Neural progenitor cell (in vitro differentiated cells): ENCODE data around the gene EN2. TPM values are rescaled to one million over a fixed set of nuclear protein-coding genes. Genes with fewer than 3 reads are reported as not detected.

Experiments used
- DNase-seq: peaks from one replicate; pipeline ENCODE4 v3.0.0-alpha.2; 2016; ENCODE audit warnings: low spot score
- H2AFZ ChIP-seq: fragments of 200-600 bp; sonication (generic); replicated peaks from 2 replicates; pipeline ENCODE4 v1.6.1; 2016; ENCODE audit warnings: antibody characterized with exemption
- H3F3A ChIP-seq: fragments of 200-600 bp; sonication (generic); 2 replicates; pipeline ENCODE4 v1.6.1; 2016; ENCODE audit warnings: antibody characterized with exemption, low read depth
- H3K27ac ChIP-seq: fragments of 200-600 bp; sonication (generic); 2 replicates; pipeline ENCODE4 v1.5.1; 2016; ENCODE audit warnings: mild to moderate bottlenecking
- H3K27me3 ChIP-seq: fragments of 200-600 bp; sonication (generic); 2 replicates; pipeline ENCODE4 v1.6.1; 2016; ENCODE audit warnings: mild to moderate bottlenecking, moderate library complexity
- H3K36me3 ChIP-seq: fragments of 200-600 bp; sonication (generic); 2 replicates; pipeline ENCODE4 v1.5.1; 2016
- H3K4me1 ChIP-seq: fragments of 200-600 bp; sonication (generic); 2 replicates; pipeline ENCODE4 v1.6.1; 2016; ENCODE audit warnings: mixed run types
- H3K4me2 ChIP-seq: fragments of 200-600 bp; sonication (generic); 2 replicates; pipeline ENCODE4 v1.6.1; 2016
- H3K4me3 ChIP-seq: fragments of 200-600 bp; sonication (generic); 2 replicates; pipeline ENCODE4 v1.5.1; 2016
- H3K79me2 ChIP-seq: fragments of 200-600 bp; sonication (generic); 2 replicates; pipeline ENCODE4 v1.6.1; 2016; ENCODE audit warnings: low read depth
- H3K9ac ChIP-seq: fragments of 200-600 bp; sonication (generic); 2 replicates; pipeline ENCODE4 v1.6.1; 2016
- H3K9me3 ChIP-seq: fragments of 200-600 bp; sonication (generic); 2 replicates; pipeline ENCODE4 v1.5.1; 2016; ENCODE audit warnings: low read depth
- H4K20me1 ChIP-seq: fragments of 200-600 bp; sonication (generic); 2 replicates; pipeline ENCODE4 v1.6.1; 2016; ENCODE audit warnings: low read depth
- H3K27ac Mint-ChIP-seq: 3 replicates; pipeline ENCODE4 v1.8.0; 2021; ENCODE audit warnings: mixed read lengths
- H3K27me3 Mint-ChIP-seq: 2 replicates; pipeline ENCODE4 v1.8.0; 2022; ENCODE audit warnings: low read depth, mild to moderate bottlenecking, inconsistent platforms, moderate library complexity, mixed read lengths; ENCODE audit not compliant: insufficient read depth
- H3K36me3 Mint-ChIP-seq: 3 replicates; pipeline ENCODE4 v1.8.0; 2021; ENCODE audit warnings: mixed read lengths
- H3K4me1 Mint-ChIP-seq: 3 replicates; pipeline ENCODE4 v1.8.0; 2021; ENCODE audit warnings: mixed read lengths
- H3K4me3 Mint-ChIP-seq: 3 replicates; pipeline ENCODE4 v1.8.0; 2021; ENCODE audit warnings: mild to moderate bottlenecking, moderate library complexity, mixed read lengths
- H3K9me3 Mint-ChIP-seq: 3 replicates; pipeline ENCODE4 v1.8.0; 2020; ENCODE audit warnings: mixed read lengths
- EZH2 ChIP-seq: fragments of 200-600 bp; sonication (generic); IDR thresholded peaks from 2 replicates; pipeline ENCODE4 v1.6.1; 2017; ENCODE audit warnings: antibody characterized with exemption, mild to moderate bottlenecking, moderate library complexity
- EZH2phosphoT487 ChIP-seq: fragments of 200-600 bp; sonication (generic); IDR thresholded peaks from 2 replicates; pipeline ENCODE4 v1.6.1; 2017; ENCODE audit warnings: antibody characterized with exemption
- total RNA-seq: library from RNA; depleted of rRNA; stranded (reverse); fragments of >200 nt; gene quantifications from 2 replicates; pipeline ENCODE4 v1.2.3, GENCODE V29; 2015; ENCODE audit warnings: low replicate concordance
- TF ChIP-seq, protein P1 (sequence below): fragments of 200-600 bp; sonication (generic); IDR thresholded peaks from 2 replicates; pipeline ENCODE4 v1.5.1; 2017; ENCODE audit warnings: antibody characterized with exemption, mild to moderate bottlenecking

Gene EN2
- total RNA-seq, 1 donor from 2014 or later = not detected

DNA sequence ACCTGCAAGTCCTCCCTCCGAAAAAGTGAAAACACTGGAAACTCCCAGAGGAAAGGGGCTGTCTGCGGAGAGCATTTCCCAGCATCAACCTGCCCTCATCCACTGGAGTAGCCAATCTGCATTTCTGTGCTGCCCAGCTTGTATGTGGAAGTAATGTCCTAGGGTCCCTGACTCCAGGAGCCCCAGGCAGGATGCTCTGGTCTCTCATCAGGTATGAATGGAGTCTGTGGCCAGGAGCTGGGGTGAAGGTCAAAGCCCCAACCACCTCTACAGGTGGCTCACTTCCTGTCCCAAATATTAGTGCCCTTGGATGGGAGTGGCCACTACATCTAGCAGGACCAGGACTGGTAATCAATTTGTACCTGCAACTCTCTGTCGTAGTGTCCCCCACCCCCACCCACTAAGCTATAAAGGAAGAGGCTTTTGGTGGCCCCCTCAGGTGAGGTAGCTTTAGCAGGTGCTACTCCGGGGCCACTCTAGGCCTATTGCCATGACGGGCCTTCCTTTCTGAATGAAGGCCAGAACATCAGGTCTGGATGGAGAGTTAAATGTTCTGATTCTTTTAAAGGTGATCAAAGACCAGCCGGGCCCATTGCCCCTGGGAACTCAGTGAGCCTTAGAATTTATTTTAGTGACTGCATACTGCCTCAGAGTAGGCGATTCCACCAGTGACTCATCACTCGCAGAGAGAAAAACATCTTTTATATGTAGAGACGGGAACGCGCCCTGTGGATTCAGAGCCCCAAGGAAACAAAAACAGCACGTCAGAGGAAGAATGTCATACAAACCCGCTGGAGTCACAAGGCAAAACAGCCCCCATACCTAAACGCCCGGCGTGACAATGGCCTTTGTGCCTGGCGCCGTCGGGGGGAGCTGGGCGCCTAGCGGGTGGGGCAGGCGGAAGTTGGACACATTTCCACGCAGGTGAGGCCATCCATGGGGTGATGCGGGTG lies 13.0 kb downstream of the EN2 start:
- peaks cover 100% of the 10 kb centered on the region for H3K27me3 ChIP-seq
- peaks cover 16% of the 10 kb centered on the region for H3K4me1 ChIP-seq
- Mint-ChIP-seq H3K9me3 (no peaks in the 10 kb centered on the region), H3K4me1 (peaks cover 75% of the 10 kb centered on the region), H3K4me3 (peak overlapping the region; percentile 78), H3K36me3 (peaks cover 6% of the 10 kb centered on the region), H3K27me3 (peaks cover 48% of the 10 kb centered on the region), H3K27ac (peak overlapping the region; percentile 92)
- DNase-seq = no peak
- peaks cover 25% of the 10 kb centered on the region for H3F3A ChIP-seq
- TF ChIP-seq EZH2 = no peak
- peak; percentile 75 for TF ChIP-seq EZH2phosphoT487
- TF ChIP-seq, protein P1, sequence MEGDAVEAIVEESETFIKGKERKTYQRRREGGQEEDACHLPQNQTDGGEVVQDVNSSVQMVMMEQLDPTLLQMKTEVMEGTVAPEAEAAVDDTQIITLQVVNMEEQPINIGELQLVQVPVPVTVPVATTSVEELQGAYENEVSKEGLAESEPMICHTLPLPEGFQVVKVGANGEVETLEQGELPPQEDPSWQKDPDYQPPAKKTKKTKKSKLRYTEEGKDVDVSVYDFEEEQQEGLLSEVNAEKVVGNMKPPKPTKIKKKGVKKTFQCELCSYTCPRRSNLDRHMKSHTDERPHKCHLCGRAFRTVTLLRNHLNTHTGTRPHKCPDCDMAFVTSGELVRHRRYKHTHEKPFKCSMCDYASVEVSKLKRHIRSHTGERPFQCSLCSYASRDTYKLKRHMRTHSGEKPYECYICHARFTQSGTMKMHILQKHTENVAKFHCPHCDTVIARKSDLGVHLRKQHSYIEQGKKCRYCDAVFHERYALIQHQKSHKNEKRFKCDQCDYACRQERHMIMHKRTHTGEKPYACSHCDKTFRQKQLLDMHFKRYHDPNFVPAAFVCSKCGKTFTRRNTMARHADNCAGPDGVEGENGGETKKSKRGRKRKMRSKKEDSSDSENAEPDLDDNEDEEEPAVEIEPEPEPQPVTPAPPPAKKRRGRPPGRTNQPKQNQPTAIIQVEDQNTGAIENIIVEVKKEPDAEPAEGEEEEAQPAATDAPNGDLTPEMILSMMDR = no peak
- no peaks in the 10 kb centered on the region for H3K9me3 ChIP-seq
- no peak overlapping the region for H3K4me2 ChIP-seq
- peaks cover 91% of the 10 kb centered on the region for H4K20me1 ChIP-seq
- H3K79me2 ChIP-seq = no peaks in the 10 kb centered on the region
- no peak overlapping the region for H2AFZ ChIP-seq
- H3K4me3 ChIP-seq = no peak overlapping the region
- H3K36me3 ChIP-seq = no peaks in the 10 kb centered on the region
- no peak overlapping the region for H3K9ac ChIP-seq
- H3K27ac ChIP-seq = no peak overlapping the region

DNA sequence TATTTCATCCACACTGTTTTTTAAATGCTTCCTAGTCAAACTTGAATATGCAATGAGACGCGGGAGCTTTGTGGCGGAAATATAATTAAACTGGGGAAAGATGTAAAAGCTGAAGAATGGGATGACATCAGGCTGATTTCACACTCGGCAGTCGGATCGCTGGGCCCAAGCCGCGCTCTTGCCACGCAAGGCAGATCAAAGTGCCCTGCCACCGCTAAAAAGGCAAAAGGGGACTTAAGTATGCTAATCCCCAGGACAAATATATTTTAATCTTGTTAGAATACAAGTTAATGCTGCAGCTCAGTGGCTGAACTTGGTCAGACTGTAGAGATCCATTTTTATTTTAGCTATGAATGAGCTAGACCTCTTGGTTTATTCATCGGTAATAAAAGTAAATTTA lies 13.8 kb downstream of the EN2 start:
- H2AFZ ChIP-seq = no peak overlapping the region
- H3K4me2 ChIP-seq = no peak overlapping the region
- peaks cover 83% of the 10 kb centered on the region for H4K20me1 ChIP-seq
- H3K4me3 Mint-ChIP-seq = peak overlapping the region; percentile 72
- H3K9me3 Mint-ChIP-seq = peaks cover 7% of the 10 kb centered on the region
- peaks cover 13% of the 10 kb centered on the region for H3K36me3 Mint-ChIP-seq
- no peaks in the 10 kb centered on the region for H3K36me3 ChIP-seq
- H3K27me3 Mint-ChIP-seq = peaks cover 46% of the 10 kb centered on the region
- H3K4me3 ChIP-seq = no peak overlapping the region
- no peak overlapping the region for H3K9ac ChIP-seq
- TF ChIP-seq EZH2phosphoT487 (no peak), EZH2 (peak; percentile 89)
- H3K27ac ChIP-seq = no peak overlapping the region
- no peaks in the 10 kb centered on the region for H3K9me3 ChIP-seq
- H3K27me3 ChIP-seq = peaks cover 100% of the 10 kb centered on the region
- peaks cover 17% of the 10 kb centered on the region for H3F3A ChIP-seq
- H3K27ac Mint-ChIP-seq = peak overlapping the region; percentile 94
- H3K4me1 Mint-ChIP-seq = peaks cover 71% of the 10 kb centered on the region
- DNase-seq = no peak
- H3K4me1 ChIP-seq = peaks cover 16% of the 10 kb centered on the region
- no peaks in the 10 kb centered on the region for H3K79me2 ChIP-seq

DNA sequence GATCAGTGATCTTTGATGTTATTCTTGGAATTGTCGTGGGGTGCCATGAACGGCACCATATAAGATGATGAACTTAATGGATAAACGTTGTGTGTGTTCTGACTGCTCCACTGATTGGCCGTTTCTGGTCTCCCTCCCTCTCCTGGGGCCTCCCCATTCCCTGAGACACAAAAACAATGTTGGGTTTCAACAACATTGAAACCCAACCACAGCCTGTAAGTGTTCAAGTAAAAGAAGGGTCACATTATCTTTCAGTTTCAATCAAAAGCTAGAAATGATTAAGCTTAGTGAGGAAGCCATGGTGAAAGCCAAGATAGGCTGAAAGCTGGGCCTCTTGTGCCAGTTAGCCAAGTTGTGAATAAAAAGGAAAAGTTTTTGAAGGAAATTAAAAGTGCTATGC lies 19.5 kb downstream of the EN2 start:
- no peak for TF ChIP-seq EZH2
- TF ChIP-seq, protein P1 = no peak
- no peak for TF ChIP-seq EZH2phosphoT487
- Mint-ChIP-seq H3K27me3 (peaks cover 32% of the 10 kb centered on the region), H3K9me3 (peaks cover 10% of the 10 kb centered on the region), H3K27ac (no peak overlapping the region), H3K4me3 (no peak overlapping the region), H3K36me3 (peaks cover 49% of the 10 kb centered on the region), H3K4me1 (peaks cover 43% of the 10 kb centered on the region)
- no peak overlapping the region for H2AFZ ChIP-seq
- DNase-seq = no peak
- no peaks in the 10 kb centered on the region for H3K36me3 ChIP-seq
- H4K20me1 ChIP-seq = peaks cover 26% of the 10 kb centered on the region
- H3F3A ChIP-seq = peaks cover 8% of the 10 kb centered on the region
- H3K9me3 ChIP-seq = no peaks in the 10 kb centered on the region
- H3K9ac ChIP-seq = no peak overlapping the region
- no peak overlapping the region for H3K4me3 ChIP-seq
- no peaks in the 10 kb centered on the region for H3K79me2 ChIP-seq
- H3K27ac ChIP-seq = no peak overlapping the region
- H3K27me3 ChIP-seq = peaks cover 100% of the 10 kb centered on the region
- no peaks in the 10 kb centered on the region for H3K4me1 ChIP-seq
- no peak overlapping the region for H3K4me2 ChIP-seq

DNA sequence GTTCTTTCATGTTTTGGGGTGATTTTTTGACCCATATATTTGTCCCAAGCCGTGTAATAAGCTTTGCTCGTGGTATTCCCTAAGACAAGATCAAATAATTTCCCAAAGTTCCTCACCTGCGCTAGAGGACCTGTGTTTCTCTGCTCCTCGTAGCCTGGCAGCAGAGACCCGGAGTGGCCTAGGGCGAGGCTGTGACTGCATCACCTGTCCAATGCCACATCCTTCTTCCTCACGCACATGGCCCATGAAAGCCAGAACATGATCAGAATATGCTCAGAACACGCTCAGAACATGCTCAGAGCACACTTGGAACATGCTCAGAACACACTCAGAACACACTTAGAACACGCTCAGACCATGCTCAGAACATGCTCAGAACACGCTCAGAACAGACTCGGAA lies 23.8 kb downstream of the EN2 start:
- peaks cover 19% of the 10 kb centered on the region for H3K27me3 Mint-ChIP-seq
- no peaks in the 10 kb centered on the region for H3K36me3 ChIP-seq
- no peak overlapping the region for H2AFZ ChIP-seq
- DNase-seq = no peak
- H3K27ac ChIP-seq = no peak overlapping the region
- H3K9me3 ChIP-seq = no peaks in the 10 kb centered on the region
- H3K4me1 Mint-ChIP-seq = peaks cover 53% of the 10 kb centered on the region
- H3K9ac ChIP-seq = no peak overlapping the region
- peaks cover 35% of the 10 kb centered on the region for H3K36me3 Mint-ChIP-seq
- H4K20me1 ChIP-seq = peaks cover 4% of the 10 kb centered on the region
- no peaks in the 10 kb centered on the region for H3K79me2 ChIP-seq
- H3K27me3 ChIP-seq = peaks cover 100% of the 10 kb centered on the region
- H3K9me3 Mint-ChIP-seq = peaks cover 3% of the 10 kb centered on the region
- peaks cover 23% of the 10 kb centered on the region for H3F3A ChIP-seq
- no peak overlapping the region for H3K4me2 ChIP-seq
- TF ChIP-seq EZH2phosphoT487 (no peak), EZH2 (no peak)
- TF ChIP-seq, protein P1 = no peak
- peak overlapping the region; percentile 90 for H3K27ac Mint-ChIP-seq
- H3K4me1 ChIP-seq = peaks cover 11% of the 10 kb centered on the region
- H3K4me3 Mint-ChIP-seq = peak overlapping the region; percentile 75
- no peak overlapping the region for H3K4me3 ChIP-seq
